HG03575 (cell line): ENCODE data around the gene UHRF1.
A peak's percentile ranks its signal among the peaks of the same experiment; 100 is the strongest.
"Not testable (repeated sequence)": the region's sequence is repeated elsewhere in the genome, so short reads cannot be mapped to it uniquely, and the experiment has no call there.

Source experiments
- ATAC-seq: cut with Tn5 transposase; IDR thresholded peaks from one replicate; pipeline ENCODE4 v1.9.1; 2021; ENCODE audit not compliant: unreplicated experiment, insufficient number of reproducible peaks, low FRiP score; ENCODE audit errors: extremely low read depth

Gene UHRF1

DNA sequence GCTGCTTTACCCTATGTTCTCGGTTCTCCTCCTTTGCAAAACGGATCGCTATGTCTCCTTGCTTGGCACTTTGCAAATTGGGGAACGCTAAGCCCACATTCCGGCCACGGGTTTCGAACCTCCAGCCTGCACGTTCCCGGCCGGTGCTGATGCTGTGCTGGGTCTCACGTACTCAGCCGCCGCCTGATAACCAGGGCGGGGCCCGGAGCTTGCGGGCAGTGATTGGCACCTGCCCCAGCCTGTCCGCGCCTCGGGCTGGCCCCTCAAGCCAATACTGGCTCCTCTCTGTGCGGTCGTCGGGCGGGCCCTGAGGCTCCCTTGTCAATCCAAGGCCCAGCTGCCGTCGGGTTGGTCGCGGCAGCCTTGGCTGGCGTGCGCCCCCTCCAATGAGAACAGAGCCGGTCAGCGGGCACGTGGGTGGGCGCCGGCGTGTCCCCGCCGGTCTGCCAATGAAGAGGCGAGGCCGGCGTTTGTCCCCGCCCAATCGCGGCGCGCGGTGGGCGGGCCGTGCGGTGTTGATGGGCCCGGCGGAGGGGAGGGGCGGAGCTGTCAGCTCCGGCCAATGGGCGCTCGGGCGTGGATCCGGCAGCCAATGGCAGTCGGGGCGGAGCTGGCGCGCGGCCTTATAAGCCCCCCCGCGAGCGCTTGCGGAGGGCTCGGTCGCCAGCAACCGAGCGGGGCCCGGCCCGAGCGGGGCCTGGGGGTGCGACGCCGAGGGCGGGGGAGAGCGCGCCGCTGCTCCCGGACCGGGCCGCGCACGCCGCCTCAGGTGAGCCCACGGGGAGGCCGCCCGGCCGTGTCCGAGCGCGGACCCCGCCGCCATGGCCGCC lies 59.4 kb downstream of the UHRF1 start, which contains the start of gene KDM4B:
KDM4B (plus strand) TSS at position 652 of the 830 bp plus-strand sequence. CDS start 63,778 bp downstream, outside the sequence.
- ATAC-seq, result peak; percentile 52

GRCh38 chr19:4969292-4969771 lies 60.0 kb downstream of the UHRF1 start:
- no peak for ATAC-seq

DNA sequence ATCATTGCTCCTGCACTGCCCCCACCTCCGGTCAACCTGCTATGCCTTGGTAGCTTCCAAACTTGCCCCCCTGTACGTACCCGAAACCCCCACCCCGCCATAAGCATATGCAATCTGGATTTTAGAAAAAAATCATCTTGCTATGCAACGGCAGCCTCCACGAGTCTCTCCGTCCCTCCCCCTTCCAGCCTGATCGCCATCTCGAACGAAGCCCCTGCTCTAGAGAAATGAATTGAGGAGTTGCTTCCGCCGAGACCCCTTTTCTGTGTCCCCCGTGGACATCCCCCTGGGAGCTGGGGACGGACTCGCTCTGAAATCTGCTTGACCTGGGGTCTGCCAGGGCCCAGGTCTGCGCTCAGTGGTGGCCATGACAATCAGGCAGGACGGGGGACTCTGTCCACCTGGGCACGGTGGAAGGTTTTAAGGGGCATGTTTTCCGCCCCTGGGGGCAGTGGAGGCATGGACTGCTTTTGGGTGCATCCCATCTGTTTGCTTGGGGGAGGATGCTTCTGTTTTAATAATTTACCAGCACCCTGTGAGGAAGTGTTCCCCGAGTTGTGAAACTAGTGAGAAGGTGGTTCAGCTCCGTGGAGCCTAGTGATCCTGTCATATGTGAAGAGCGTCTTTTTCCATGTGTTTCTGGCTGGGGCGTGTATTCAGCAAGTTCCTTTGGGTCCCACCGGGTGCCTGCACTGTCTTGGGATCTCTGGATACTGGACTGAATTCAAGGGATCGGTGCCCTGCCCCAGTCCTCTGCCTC lies 60.7 kb downstream of the UHRF1 start:
- no peak for ATAC-seq

GRCh38 chr19:4970558-4971423 lies 61.5 kb downstream of the UHRF1 start:
- ATAC-seq, result no peak

DNA sequence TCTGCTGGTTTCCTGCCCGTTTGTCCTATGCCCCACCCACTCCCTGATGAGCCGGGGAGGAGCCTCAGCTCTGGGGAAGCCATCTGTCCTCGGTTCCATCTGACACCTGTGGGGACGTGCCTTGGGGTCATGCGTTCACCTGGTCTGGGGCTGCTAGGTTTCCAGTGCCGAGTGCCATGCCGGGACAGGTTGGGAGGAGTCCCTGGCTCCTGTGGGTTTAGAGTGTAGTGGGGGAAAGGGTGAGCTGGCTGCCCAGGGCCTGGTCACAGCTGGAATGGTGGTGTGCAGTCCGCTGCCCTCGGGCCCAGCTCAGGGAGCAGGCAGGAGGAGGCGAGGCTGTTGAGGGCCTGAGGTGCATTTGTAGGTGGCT lies 62.1 kb downstream of the UHRF1 start:
- ATAC-seq, result no peak

GRCh38 chr19:4971816-4972495 lies 62.7 kb downstream of the UHRF1 start:
- ATAC-seq, result no peak

GRCh38 chr19:4972509-4973230 lies 63.4 kb downstream of the UHRF1 start:
- no peak for ATAC-seq

- no peak for ATAC-seq
These were observed 65.7 kb downstream of the UHRF1 start for GRCh38 chr19:4974880-4975469.

- not testable (repeated sequence) for ATAC-seq
These were observed 66.3 kb downstream of the UHRF1 start for GRCh38 chr19:4975601-4976000.

GRCh38 chr19:4976401-4977298 lies 67.3 kb downstream of the UHRF1 start:
- no peak for ATAC-seq

- no peak for ATAC-seq
These were observed 68.2 kb downstream of the UHRF1 start for GRCh38 chr19:4977299-4978174.

DNA sequence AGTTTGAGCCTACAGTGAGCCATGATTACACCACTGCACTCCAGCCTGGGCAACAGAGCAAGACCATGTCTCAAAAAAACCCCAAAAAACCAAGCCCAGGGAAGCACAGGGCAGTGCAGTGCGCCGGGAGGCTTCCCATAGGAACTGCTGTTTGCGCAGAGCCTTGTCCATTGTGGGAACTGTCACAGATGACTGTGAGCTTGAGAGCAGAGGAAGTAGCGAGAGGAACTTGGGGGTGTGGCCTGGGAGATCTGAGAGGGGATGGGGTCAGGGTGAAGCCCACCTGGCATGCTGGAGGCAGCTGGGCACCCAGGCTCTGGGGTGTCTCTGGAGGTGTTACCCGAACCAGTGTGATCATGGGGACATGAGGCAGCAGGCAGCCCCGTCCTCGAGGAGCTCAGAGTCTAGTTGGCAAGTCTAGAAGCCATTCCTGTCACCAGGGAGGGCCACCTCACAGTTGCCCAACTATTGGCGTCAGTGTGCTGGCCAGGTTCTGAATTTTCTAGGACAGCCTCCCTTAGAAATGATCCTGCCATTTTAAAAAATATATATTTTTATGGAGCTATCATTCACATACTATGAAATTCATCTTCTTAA lies 70.0 kb downstream of the UHRF1 start:
- ATAC-seq, result no peak

GRCh38 chr19:4980067-4980466 lies 70.8 kb downstream of the UHRF1 start:
- no peak for ATAC-seq

DNA sequence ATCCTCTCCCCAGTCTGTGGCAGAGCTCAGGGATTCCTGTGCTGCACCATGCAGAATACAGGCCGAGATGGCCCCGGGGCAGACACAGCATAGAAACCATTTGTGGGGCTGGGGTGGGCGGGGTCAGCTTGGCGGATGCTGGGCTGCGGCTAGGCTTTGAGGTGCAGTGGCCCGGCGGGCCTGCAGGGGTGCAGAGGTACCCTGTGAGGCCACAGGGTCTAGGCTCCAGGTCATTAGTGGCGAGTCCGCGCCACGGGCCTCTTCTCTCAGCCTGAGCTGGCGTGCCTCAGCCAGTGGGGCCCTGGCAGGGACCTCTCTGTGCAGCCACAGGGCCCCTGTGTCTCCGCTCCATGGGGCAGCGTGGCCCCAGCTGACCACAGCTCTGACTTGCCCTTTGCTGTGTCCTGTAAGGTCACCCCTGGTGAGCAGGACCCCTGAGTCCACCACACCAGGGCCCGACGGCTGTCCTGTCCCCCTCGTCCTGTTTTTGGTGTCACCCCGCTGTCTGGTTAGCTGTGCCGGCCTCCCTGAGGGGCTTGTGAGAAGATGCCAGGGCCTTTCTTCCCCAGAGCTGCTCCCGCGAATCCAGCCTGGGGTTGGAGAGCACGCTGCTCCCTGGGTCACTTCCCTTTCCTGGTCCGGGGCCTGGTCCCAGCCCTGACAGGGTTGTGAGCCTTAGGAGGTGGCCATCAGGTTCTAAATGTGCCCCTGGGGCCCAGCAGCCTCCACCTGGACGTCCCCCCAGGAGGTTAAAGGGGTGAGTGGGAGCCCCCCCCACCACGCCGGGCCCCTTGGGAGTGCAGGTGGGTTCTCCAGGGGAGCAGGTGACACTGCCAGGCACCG lies 71.8 kb downstream of the UHRF1 start:
- ATAC-seq, result no peak

GRCh38 chr19:4981681-4981958 lies 72.3 kb downstream of the UHRF1 start:
- ATAC-seq, result no peak
